ENCODE measurements around the gene PHKG2.

The PHKG2 gene

DNA sequence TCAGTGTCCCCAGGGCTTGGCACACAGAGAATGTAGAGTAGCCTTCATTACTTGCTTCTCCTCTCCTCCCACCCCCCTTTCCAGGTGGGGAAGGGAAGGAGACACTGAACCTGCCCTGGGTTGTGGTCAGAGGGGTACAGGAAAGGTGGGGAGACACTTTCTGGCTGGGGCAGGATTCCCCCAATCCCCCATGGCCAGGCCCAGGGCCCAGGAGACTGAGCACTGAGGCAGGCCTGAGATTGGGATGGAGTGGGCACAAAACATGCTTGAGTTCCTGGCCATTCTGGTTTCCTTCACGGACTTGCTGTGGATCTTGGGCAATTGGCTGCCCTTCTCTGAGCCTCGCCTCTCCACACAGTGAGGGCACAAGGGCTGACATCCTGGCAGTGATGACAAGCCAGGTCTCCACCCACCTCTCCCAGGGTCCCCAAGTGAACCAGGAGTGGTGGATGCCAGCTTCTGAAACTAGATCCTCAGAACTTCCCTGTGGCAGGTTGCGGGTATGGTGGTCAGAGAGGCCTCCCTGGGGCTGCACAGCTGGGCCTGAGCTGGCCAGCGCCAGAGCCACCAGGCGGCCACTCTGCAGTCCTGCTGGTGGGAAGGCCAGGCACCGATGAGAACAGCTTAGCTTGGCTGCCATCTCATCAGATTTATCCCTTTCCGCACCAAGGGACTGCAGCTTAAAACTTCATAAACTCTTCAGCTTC lies 29.5 kb downstream of the PHKG2 start:
- DNase-seq = no peak

GRCh38 chr16:30778549-30779244 lies 30.5 kb downstream of the PHKG2 start:
- no peak for DNase-seq

DNA sequence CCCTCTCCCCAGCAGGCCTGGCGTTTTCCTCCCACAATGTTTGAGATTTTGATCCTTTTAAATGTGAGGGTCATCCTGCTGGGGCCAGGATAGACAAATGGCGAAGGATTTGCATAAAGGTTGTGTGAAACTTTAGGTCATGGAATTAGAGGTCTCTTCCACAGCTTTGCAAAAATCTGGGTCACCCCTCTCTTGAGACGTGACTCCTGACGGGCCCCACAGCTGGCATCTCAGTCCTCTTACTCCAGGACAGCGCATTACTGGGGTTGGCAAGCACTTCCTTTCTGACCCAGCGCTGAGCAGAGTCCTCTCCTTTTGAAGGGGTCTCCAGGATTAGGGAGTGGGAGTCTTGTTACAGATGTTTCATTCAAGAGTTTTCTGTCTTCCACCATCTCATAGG lies 31.4 kb downstream of the PHKG2 start:
- DNase-seq = no peak

DNA sequence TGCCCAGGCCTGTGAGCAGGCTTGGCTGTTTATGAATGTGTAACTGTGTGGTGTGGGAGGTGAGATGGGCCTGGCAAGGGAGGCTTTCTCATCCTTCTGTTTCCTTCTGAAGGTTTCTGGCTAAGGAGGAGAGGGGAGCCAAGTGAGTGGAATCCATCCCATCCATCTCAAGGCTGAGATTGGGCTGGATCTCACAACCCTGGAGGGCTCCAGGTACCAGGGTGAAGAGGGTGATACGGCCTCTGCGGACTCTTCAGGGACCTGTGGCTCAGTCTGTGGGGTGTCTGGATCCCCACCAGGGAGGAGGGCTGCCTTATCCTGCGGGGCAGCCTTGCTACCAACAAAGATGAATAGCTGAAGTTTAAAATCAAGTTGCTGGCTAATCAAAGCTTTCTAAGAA lies 31.8 kb downstream of the PHKG2 start:
- no peak for DNase-seq

DNA sequence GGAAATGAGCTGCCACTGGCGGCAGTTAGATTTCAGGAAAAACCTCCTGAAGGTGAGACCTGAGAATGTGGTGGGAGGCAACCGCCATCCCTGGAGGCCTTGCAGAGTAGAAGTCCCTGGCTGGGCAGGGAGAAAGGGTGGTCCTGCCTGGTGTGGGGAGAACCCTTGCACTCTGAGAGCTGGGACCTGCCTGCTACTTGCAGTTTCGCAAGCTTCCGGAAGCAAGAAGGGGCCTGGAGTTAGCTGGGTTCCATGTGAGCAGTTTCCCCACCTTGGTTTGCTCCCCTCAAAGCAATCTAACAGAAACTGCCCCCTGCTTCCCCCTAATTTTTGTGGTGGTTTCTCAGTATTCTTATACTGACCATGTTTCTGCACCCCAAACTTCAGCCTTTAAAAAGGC lies 32.3 kb downstream of the PHKG2 start:
- DNase-seq = no peak

DNA sequence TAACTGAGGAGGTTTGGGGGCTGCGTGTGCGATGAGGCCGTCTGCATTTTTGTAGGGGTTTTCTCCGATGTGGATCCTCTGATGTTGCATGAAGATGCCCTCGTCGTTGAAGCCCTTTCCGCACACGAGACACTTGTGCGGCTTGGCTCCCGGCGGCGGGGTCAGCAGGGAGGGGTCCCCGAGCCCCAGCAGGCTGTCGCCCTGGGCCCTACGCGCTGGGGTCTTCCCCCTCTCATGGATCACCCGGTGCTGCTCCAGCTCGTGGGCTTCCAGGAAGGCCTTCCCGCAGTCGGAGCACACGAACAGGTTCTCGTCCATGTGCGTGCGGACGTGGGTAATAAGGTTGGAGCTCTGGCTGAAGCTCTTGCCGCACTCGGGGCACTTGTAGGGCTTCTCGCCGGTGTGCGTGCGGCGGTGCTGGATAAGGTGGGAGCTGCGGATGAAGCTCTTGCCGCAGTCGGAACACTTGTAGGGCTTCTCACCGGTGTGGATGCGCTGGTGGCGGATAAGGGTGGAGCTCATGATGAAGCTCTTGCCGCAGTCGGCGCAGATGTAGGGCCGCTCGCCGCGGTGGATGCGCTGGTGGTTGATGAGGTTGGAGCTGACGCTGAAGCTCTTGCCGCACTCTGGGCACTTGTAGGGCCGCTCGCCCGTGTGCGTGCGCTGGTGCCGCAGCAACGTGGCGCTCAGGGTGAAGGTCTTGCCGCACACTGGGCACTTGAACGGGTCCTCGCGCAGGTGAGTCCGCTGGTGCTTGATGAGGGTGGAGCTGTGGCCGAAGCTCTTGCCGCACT lies 34.5 kb downstream of the PHKG2 start:
- DNase-seq = no peak

DNA sequence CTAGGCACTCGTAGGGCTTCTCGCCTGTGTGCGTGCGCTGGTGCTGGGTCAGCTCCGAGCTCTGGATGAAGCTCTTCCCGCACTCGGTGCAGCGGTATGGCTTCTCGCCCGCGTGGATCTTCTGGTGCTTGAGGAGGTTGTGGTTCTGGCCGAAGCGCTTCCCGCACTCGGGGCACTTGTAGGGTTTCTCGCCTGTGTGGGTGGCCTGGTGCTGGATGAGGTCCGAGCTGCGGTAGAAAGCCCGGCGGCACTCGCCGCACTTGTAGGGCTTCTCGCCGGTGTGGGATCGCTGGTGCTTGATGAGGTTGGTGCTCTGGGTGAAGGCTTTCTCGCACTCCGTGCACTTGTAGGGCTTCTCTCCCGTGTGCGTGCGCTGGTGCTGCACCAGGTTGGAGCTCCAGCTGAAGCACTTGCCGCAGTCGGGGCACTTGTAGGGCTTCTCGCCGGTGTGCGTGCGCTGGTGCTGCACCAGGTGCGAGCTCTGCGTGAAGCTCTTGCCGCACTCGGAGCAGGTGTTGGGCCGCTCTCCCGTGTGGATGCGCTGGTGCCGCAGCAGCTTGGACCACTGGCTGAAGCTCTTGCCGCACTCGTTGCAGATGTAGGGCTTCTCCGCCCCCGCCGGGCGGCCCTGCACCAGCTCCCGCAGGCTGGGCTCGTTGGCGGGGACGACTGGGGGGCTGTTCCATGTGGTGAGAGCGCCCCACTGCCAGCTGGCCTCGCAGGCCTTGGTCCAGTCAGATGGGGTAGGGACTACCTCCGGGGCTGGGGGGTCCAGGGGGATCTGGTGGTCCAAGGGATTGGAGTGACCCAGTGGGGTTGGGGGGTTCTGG lies 35.3 kb downstream of the PHKG2 start:
- DNase-seq = no peak

DNA sequence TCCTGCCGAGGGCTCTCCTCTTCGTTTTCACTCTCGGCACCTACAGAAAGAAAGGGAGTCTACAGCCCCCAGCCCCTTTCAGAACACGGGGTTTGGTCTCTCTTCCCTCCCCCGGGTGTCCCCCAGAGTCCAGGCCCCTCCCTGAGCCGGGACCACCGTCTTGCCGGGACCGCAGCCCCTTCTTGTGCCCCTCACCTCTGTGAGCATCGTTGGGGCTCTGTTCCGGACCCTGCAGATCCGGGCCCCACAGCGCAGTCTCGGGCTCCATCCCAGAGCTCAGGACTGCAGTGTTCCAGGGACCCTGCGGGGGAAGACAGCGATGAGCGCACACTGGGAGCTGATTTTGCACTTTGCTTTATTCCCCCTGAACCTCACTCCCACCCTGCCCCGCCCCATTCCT lies 36.0 kb downstream of the PHKG2 start:
- DNase-seq = no peak

DNA sequence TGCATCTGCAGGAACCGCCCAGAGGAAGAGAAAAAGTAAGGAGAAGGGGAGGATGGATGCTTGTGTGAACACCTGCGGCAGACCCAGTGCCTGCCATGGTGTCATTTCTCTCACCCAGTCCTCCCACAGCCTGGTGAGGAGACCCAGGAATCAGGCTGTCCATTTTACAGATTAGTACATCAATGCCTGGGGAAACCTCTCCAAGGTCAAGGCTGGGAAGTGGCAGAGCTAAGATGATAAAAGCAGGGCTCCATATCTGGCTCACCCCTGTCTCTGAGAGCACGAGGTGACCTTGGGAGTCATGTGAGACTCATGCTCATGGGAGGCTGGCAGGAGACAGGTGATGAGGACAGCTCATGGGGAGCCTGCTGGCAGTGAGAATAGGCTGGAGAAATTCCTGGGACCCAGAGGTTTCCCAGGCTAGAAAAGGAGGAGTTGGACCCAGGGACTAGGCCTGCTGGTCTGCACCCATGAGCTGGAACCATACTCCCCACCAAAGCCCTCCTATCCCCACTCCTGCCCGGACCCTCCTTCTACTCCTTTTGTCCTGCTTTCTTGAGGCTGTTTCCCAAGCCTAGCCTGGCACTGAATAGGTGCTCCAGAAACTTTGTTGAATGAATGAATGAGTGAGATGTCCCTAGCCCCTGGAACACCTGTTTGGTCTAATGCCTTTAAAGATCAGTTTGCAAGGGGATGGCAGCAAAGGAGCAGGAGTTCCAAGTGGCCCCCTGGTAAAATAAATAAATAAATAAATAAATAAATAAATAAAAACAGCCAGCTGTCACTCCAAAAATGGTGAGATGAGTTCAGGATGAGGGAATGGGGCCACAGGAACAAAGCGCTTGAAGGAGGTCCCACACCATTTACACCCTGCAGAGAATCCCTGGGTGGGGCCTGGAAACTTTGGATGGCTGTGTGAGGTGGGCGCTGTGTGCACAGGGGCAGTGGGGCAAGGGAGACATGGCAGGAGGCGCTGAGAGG lies 37.2 kb downstream of the PHKG2 start:
- no peak for DNase-seq

DNA sequence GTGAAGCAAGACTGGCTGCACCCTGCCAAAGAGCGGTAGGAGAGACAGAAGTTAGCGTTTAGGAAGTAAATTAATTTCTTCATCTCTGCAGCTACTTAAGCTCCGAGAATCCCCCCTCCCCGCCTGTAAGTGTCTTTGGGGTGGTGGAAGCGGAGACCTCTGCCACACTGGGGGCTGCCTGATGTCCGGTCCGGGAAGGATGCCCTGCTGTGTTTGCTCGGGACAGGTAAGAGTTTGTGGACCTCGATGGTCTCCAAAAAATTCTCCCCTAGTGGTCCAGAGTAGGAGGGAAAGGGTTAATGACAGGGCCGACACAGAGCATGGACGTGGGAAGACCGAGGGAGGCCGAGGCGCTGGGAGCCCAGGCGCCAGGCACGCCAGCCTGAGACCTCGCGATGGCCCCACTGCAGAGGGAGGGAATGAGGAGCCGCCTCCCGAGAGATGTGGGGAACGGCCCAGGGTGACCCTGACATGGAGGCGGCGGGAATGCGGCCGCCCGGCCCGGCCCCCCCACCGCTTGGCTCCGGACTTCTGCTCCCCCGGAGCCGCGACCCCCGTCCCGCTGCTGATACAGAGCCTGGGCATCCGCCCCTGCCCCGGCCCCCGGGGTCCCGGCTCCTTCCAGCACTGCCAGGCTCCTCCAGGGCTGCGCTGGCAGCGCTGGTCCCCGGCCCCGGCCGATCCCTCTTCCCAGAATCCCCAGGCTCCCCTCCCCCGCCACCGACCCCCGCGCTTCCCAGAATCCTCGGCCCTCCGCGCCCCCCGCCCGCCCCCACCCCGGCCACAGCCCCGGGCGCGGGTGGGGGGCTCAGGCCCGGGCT lies 38.1 kb downstream of the PHKG2 start:
- no peak for DNase-seq

DNA sequence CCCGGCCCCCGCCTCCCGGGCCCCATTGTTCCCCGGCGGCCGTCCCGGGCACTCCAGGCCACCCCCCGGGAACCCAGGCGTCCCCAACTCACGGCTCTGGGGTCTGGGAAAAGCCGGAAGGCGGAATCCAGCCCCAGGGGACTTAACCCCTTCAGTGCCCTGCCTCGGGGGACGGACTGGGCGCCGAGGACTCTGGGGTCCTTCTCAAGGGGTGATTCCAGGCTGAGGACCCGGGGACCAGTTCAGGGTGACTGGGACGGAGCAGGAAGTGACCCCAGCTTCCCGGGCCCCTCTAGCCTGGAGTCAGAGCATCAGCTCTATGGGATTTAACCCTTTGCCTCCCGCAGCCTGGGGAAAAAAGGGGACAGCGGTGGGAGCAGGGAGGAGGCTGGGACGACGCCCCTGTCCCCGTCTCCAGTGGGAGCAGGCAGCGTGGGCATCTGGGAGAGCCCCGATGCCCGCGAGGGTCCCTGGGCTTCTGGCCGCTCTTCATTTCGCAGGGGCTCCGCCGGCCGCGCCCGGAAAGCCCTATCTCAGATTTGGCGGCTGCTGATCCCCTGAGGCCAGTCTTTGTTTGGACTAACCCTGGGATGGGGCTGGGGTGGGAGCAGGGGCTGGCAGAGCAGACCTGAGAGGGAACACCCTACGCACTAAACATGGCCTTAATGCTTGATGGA lies 38.8 kb downstream of the PHKG2 start, which contains the start of gene ZNF629:
TSS of gene ZNF629 (minus strand) at position 270 of the 677 bp plus-strand sequence. CDS start 2,723 bp downstream, outside the sequence.
- no peak for DNase-seq

DNA sequence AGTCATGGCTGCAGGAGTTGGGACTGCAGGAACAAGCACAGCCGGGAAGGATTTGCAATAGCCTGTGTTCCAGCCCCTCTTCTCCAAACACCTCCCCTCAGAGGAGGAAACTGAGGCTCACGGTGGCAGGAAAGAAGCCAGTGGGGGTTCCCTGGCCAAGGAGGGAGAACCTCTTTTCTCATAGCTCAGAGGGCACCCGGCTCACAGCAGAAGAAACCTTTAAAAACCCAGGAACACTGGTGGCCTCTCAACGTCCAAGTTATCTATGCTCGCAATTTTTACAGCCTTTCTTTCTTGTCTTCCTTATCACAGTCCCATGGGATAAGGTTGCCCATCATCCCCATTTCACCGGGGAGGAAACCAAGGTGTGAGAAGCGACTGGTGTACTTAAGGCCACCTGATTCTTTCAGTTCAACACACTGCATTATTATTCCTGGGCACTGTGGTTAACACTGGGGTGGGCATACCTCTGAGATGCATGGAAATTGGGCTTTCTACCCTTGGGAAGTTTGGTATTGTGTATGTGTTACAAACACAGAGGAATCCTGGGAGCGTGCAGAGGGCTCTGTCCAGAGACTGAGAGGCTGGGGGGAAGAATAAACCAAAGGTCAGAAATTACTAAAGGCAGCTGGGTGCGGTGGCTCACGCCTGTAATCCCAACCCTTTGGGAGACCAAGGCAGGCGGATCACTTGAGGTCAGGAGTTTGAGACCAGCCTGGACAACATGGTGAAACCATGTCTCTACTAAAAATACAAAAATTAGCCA lies 39.6 kb downstream of the PHKG2 start:
- DNase-seq = no peak

- no peak for DNase-seq
These were observed 45.4 kb downstream of the PHKG2 start for GRCh38 chr16:30793508-30794069.

DNA sequence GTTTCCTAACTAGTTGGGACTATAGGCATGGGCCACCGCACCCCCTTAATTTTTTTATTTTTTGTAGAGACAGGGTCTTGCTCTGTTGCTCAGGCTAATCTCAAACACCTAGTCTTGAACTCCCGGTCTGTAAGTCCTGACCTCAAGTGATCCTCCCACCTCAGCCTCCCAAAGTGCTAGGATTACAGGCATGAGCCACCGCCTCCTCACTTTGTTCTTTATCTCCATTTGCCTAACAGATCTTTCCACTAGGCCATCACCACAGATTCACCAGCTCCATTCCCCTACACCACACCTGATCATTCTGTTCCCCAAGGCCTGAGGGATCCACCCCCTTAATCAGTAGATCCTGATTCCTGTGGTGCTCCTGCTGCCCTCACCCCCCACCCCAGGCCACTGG lies 46.4 kb downstream of the PHKG2 start:
- DNase-seq = no peak

DNA sequence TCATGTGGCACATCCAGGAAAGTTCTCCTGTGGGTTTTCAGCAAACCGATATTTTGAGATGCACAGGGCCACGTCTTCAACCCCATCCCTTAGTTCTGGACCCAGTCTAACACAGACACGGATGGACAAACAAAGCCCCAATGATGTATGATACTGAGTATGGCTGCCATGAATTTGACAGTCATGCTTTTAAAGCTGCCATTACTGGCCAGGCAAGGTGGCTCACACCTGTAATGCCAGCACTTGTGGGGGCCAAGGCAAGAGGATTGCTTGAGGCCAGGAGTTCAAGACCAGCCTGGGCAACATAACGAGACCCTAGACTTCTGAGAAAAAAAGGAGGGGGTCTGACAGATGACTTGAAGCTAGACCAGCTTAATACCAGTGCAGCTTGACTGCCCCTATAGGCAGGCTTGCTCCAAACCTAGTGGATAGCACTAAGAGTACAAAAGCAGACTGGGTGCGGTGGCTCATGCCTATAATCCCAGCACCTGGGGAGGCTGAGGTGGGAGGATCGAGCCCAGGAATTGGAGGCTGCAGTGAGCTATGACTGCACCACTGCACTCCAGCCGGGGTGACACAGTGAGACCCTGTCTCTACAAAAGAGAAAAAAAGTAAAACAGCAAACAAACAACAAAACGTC lies 49.6 kb downstream of the PHKG2 start:
- DNase-seq = no peak
